Fibroblast of skin of left quadriceps (primary cell): ENCODE measurements around the gene SNX13.

Source experiments
- DNase-seq, 2 experiments: peaks; one replicate each; pipeline ENCODE4 v3.0.0-alpha.2; 2013; ENCODE audit warnings: low read depth in 2 of 2

Gene SNX13

GRCh38 chr7:17940302-17940883, at the start of gene SNX13:
Gene SNX13 (minus strand): TSS chr7:17940494. CDS start chr7:17940295, 199 bp downstream.
- peak; percentile 73 to 80 for DNase-seq

- no peak for DNase-seq
Measured at GRCh38 chr7:17989546-17989945, 49.3 kb upstream of the SNX13 start.

- DNase-seq, result no peak
Measured at GRCh38 chr7:17988858-17989257, 48.6 kb upstream of the SNX13 start.

- no peak for DNase-seq
Measured at GRCh38 chr7:17988141-17988540, 47.8 kb upstream of the SNX13 start.

- peak; percentile 55 to 61 for DNase-seq
Measured at GRCh38 chr7:17986851-17987250, 46.6 kb upstream of the SNX13 start.

GRCh38 chr7:17985473-17986239, 45.4 kb upstream of the SNX13 start:
- no peak for DNase-seq

GRCh38 chr7:17984288-17984687, 44.0 kb upstream of the SNX13 start:
- no peak for DNase-seq

- no peak for DNase-seq
Measured at GRCh38 chr7:17983221-17984062, 43.1 kb upstream of the SNX13 start.

- no peak for DNase-seq
Measured at GRCh38 chr7:17976952-17977351, 36.7 kb upstream of the SNX13 start.

- no peak for DNase-seq
Measured at GRCh38 chr7:17971411-17971810, 31.1 kb upstream of the SNX13 start.

- no peak for DNase-seq
Measured at GRCh38 chr7:17968791-17969715, 28.8 kb upstream of the SNX13 start.

- DNase-seq, result no peak
Measured at GRCh38 chr7:17966706-17967105, 26.4 kb upstream of the SNX13 start.

GRCh38 chr7:17965603-17966002, 25.3 kb upstream of the SNX13 start:
- DNase-seq, result no peak

- DNase-seq, result no peak
Measured at GRCh38 chr7:17963281-17963680, 23.0 kb upstream of the SNX13 start.

GRCh38 chr7:17962652-17963051, 22.4 kb upstream of the SNX13 start:
- no peak for DNase-seq

- no peak for DNase-seq
Measured at GRCh38 chr7:17957871-17958270, 17.6 kb upstream of the SNX13 start.

- DNase-seq, result no peak
Measured at GRCh38 chr7:17952387-17952786, 12.1 kb upstream of the SNX13 start.

GRCh38 chr7:17951742-17952254, 11.5 kb upstream of the SNX13 start:
- no peak for DNase-seq

GRCh38 chr7:17948526-17949238, 8.4 kb upstream of the SNX13 start:
- DNase-seq, result no peak

GRCh38 chr7:17947620-17948019, 7.3 kb upstream of the SNX13 start:
- no peak for DNase-seq

GRCh38 chr7:17946591-17946990, 6.3 kb upstream of the SNX13 start:
- no peak for DNase-seq
